NOMO-1 treated with dmso at 0.1 percent for 144 hours (cell line): ENCODE measurements around the gene MYO16.
"Not testable (repeated sequence)": the region's sequence is repeated elsewhere in the genome, so short reads cannot be mapped to it uniquely, and the experiment has no call there.

Experiments used
- DNase-seq: peaks from one replicate; lab custom pipeline; 2025; ENCODE audit not compliant: unreplicated experiment; lab: John Stamatoyannopoulos, UW

MYO16 gene

DNA sequence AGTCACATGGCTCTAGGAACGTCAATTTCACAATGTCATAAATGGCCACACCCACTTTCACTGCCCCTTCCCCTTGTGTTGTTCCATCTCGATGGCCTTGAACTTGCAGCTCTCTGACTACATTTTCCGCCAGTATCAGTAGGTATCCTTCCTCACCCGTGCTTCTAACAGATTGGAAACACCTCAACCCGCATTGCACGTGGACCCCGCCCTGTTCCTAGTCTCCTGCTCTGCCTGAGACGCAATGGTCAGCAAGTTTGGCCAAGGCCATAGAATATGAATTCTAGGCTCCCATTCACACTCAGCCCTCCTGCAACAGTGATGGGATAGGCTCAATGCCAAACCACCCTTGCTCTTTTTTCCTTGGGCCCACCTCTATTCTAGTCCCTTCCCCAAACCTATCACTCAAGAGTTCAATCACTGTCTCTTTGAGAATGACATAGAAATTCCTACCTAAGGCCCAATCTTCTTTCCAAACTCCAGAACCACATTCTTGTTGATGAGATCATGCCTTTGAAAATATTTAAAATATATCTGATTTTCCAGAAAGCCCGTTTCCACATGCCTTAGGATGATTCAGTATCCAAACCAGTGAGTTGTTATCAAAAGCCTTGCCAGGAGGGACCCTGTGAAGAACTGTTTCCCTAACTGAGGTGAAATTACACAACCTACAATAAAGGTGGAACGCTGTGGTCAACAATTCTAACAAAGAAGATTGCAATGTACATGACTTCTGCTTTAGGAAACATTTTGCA lies 334.6 kb downstream of the MYO16 start:
- no peak for DNase-seq

DNA sequence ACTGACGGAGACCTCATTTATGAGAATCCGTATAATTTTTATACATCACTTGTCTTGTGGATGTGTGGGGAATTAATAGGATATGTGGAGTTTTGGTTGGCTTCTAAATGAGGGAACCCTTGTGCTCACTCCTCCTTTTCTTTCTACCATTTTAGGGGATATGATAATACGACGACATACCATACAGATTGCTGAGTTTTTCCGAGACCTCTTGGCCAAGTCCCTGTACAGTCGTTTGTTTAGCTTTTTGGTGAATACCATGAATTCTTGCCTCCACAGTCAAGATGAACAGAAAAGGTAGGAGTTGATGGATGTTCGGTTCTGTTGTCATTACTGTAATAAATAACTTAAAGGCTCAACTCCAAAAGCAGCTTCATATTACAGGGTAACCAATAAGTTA lies 335.2 kb downstream of the MYO16 start:
- no peak for DNase-seq

DNA sequence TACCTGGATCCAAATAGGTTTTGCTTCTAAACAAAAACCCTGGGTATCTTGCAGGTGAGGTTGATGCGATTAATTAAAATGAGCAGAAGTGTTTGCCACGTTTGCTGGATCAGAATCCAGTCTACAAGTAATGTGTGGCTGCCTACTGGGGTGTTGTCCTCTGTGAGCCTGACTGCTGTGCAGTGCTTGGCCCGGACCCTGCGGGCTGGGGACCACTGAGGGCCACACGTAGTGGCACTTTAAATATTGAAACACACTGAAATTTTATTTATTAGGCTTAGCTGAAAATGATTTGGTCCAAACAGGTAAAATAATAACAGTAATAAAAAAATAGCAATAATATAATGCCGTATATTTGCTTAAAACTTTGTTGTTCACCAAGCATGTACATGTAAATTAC lies 338.0 kb downstream of the MYO16 start:
- DNase-seq, result no peak

DNA sequence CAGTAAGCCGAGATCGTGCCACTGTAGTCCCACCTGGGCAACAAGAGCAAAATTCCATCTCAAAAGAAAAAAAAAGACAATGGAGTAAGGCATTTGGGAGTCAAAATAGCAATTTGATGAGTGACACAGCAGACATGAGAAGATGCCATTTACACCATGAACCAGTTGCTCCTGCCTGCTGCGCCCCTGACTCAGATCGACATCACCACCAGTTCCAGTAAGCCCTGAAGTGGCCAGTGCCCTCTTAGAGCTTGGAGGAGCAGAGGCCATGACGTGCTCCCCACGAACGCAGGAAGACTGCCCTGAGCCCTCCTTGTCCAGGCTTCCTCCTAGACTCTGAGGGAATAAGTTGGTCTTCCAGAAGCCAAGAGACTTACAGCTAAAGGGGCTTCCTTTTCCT lies 339.2 kb downstream of the MYO16 start:
- no peak for DNase-seq

DNA sequence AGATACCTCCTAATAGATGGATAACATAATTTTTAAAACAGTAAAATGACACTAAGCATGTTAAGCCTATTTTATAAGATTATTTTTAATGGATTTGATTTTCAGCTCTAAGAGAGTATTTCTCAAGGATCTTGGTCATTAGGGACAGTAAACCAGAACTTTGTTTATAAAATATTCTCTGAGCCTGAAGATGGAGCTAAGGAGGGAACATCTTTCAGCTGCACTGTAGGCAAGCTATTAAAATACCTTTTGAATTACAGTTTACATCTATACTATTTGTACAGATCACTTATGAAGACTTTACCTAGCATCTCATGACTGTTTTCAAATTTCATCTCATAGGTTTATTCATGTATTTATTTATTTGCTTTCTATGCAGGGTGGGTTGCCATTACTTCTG lies 345.3 kb downstream of the MYO16 start:
- DNase-seq, result no peak

DNA sequence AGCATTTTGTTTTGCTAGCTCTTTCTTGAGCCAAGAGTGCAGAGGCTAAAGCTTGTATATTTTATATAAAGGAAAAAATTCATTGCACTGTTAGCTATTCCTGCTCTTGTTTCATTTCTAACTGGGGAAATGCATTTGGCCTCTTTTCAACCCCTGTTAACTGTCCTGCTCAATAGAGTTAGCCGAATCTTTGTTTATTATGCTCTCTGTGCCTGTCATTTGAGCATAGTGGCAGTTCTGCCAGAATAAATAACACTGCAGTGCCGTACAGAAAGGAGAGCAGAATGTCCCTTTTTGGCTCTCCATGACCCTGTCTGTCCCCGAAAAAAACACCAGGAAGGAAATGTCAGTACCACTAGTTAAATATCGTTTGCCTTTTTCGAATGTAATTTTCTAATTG lies 350.8 kb downstream of the MYO16 start:
- DNase-seq, result no peak

DNA sequence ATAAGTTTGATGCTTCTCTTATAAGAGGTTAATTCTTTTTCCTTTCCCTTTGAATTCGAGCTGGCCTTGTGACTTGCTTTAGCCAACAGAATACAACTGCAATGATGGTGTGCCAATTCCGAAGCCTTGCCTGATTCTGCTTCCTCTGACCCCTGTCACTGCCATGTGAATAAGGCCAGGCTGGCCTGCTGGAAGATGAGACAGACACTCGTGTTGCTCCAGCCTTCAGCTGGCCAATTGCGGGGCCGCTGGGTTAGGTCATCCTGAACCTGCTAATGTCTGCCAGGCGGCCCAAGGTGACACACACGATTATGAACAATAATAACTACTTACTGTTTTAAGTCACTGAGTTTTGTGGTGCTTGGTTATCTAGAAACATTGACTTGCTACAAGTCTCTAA lies 352.0 kb downstream of the MYO16 start:
- DNase-seq, result no peak

DNA sequence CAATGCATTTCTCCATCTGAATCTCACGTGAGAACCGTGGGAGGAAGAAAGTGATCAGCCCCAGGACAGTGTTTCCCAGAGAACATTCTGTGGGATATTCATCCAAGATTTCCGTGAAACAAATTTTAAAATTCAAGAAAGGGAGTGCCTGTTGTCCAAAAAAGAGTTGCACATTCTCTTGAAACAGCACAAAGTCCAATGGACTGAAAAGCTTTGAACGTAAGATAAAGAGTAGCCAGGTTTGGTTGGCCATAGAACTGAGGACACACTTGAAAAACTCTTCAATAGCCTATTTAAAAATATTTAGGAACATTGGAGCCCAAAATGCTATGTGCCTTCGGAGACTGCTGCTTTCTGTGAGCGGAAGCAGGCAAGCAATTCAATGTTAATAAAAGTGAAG lies 353.9 kb downstream of the MYO16 start:
- DNase-seq, result no peak

DNA sequence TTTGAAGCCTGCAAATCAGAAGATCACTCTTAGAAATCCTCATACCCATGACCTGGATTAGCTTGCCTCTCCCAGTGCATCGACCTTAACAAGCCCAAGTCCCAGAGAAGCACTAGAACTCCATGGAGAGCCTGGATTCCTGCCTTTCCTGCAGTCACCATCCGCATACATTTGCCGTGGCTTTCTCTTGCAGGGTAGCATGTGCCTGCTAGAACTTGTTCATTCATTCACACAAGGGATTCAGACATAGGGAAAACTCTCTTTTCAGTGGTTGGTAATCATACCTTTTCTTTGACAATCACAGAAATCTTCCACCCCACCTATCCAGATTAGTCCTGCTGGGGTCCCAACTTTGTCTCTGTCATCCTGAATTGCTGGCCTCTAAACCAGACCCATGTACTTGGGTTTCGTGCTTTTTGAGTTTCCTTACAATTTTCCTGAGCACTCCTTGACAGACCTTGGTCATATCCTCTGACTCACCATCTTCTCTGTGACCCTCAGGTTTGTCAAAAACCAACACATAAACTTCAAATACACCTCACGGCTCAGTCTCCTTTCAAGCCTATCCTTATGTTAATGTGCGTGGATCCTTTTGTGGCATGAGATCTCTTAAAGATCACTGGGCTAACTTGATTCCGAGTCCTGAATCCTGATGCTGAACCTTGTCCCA lies 355.0 kb downstream of the MYO16 start:
- no peak for DNase-seq

DNA sequence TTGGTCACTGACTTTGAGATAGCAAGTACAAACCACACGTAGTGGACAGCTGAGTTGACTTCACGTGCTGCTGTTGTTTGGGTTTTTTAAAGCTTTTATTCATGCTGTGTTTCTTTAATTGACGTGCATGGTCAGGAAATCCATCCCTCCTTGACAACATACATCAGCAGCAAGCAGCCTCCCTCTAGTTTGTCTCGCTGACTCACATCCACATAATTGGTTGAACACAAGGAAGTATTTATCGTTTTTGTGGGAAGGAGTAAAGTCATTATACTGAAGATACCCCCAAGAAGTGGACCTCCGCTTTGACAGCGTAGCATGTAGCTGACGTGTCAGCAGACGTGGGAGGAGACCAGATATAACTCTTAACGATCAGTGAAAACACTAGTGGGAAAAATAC lies 355.8 kb downstream of the MYO16 start:
- no peak for DNase-seq

DNA sequence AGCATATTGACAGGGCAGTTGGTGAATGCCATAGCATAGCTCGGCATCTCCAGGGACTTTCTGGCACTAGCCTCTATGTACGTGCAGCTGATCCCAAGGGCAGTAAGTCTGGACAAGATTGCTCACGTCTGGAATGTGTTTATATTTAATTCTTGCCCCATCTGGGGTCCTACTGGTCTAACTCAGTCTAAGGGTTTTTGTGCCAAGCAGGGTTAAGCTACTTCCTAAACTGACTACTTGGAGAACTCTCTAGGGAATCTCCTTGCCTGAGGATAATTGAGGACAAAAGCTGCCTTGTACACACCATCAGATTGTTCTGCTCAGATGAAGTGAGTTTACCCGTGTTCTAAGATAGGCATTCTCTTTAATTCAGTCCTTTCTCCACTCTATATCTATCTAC lies 358.1 kb downstream of the MYO16 start:
- DNase-seq, result no peak

DNA sequence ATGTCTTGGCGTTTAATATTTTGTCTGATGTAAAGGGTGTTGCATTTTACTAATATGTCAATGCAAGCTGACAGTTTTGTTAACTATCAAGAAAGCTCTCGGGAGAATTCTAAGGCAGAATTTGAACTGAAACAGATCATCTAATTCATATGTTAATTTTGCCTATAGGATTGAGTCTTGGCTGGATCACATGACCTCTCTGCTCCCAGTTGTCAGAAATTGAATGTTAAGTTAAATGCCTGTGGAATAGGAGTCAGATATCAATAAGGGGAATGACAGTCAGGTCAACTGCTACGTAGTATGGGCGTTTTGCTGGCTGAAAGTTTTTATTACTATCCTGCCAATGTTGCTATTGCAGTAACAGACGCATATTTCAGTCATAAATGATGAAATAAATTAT lies 358.5 kb downstream of the MYO16 start:
- DNase-seq, result no peak

DNA sequence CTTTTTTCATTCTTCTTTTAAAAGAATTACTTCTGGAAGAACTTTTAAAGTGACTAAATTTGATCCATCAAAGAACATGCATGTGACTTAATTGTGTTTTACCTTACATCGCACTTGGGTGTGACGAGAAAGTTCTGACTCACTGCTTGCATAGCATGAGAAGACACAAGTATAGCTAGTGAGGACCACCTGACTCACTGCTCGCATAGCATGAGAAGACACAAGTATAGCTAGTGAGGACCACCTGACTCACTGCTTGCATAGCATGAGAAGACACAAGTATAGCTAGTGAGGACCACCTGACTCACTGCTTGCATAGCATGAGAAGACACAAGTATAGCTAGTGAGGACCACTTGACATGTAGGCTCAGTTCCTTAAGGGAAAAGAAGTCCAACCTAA lies 362.0 kb downstream of the MYO16 start:
- DNase-seq, result not testable (repeated sequence)

DNA sequence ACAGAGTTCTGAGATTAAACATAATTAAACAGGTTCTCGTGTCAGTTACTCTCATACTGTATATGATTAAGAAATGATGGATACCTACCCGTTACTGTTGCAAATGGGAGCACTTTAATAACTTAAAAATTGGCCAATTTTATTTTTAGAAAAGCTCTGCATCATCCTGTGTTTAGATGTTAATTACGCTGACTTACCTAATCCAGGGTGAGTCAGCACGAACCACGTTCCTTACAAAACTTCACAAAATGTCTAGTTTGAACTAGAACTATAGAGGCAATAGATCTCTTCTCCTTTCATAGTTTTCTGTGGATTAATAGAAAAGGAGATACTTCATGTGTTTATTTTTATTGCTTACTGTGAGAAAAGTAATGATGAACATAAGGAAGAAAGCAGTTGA lies 363.9 kb downstream of the MYO16 start:
- peak; percentile 42 for DNase-seq

DNA sequence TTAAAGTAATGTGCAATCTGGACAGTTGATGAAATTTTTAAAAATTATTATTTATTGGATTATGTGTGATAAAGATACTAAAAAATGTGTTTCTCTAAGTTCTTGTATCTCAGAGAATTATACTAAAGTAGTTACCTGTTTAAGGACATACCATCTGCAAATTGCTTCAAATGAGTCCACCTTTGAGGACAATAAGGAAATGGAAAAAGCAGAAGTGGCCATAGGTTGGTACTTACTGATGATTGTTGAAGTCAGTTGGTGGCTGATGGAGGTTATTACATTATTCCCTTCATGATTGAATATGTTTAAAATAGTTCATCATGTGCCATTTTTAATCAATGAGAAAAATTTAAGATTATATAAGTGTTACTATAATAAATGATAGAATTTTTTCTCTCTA lies 367.0 kb downstream of the MYO16 start:
- DNase-seq, result peak; percentile 13

DNA sequence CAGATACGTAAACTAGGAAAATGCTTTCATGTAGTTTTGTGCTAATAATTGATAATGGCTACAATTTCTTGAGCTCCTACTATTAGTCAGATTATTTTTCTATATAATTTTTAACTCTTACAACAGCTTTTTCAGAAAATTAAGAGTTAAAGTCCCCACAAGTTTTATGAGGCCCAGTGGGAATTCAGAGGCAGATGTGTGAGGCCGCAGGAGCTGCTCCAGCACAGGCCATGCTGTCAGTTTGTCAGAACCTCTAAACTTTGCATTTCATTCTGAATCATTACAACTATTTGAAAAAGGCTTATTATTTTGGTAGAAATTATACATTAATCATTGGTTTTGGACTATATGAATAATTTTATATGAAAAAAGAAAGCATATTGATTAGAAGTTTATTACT lies 370.8 kb downstream of the MYO16 start:
- no peak for DNase-seq

DNA sequence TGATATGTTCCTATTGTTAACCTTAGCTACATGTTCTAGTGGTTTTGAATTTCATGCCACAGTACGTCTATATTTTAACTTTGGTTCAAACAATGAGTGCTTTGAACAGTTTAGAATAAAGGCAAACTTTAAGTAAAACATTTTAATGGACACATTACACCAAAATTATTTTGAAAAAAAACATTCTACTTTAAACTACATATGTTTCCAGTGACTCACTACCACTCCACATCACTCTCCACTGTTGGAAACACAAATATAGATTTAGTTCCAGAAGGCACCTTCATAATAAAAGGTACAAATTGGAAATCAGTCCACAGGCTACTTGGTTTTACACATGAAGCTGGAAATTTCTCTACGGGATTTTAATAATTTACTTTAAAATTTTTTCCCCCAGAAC lies 373.5 kb downstream of the MYO16 start:
- no peak for DNase-seq

DNA sequence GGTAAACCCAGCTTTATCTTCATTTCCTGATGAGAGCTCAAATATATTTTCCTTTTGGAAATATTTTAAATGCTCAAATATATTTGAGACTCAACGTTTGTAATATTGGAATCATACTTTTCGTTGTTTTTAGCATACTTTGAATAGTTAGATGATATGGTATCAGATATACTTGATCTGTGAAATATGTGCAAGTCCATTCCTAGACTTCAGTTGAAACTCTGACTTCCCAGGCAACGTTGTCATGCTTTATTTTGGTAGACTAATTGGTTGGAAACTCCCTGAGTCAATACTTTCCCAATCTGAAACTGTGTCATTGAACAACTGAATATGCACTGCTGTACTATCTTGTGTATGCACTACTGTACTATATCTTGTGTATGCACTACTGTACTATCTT lies 378.5 kb downstream of the MYO16 start:
- DNase-seq, result no peak

DNA sequence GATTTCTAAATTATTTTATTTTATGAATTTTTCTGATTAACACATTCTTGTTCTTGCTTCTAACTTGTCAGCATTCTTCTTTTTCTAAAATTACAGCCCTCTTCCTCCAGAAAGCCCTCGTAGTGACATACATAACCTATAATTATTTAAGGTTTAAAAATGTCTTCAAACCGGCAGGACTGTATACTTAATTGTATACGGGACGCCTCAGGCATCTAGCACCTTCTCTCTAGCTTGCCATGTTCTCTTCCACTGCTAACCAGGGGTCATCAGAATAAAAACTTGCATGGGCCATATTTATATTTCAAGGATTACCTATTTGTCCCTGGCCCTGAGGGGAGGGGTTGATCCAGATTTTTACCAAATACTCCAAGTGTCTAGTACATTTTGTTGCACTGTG lies 380.3 kb downstream of the MYO16 start:
- no peak for DNase-seq

DNA sequence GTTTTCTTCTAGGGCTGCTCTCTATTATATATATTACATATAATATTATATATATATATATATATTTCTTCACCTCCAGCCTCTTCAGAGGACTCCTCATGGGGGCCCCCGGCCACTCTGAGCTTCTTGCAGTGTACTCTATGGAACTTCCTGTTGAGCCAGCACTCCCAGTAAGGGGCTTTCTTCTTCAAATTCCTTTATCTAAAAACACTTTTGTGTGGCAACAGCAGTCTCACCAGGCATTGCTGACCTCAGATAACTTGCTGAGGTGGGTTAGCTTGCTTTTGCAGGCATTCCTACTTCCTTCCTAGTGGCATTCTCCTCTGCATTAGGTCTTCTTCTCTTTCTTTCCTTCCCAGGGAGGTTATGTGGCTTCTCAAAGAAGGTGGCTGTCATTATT lies 381.5 kb downstream of the MYO16 start:
- DNase-seq, result peak; percentile 38

DNA sequence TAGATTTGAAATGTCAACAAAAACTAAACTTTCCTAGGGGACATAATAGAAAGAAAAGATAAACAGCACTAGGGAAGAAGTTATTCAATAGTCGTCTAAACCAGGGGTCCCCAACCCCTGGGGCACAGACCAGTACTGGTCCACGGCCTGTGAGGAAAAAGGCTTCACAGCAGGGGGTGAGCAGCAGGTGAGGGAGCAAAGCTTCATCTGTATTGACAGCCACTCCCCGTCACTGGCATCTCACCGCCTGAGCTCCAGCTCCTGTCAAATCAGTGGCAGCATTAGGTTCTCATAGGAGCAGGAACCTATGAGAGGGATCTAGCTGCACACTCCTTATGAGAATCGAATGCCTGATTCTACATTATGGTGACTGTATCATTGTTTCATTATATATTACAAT lies 382.7 kb downstream of the MYO16 start:
- no peak for DNase-seq

DNA sequence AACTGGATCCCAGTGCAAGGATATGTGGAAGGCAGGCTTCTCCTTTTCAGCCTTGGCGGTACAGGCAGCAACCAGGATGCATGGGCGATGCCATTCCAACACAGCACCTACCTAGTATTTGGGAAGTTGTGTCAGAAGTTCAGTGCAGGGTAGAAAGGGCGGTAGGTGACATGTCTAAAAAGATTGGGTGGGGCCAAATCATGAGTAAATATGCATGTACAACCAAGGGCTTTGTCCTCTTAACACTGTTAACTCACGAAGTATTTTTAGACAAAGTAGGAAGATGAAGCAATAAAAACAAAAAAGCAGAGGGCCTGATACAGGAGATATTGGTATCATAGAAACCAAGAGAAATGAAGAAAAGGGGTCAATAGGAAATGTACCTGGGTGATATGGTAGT lies 392.1 kb downstream of the MYO16 start:
- DNase-seq, result no peak

DNA sequence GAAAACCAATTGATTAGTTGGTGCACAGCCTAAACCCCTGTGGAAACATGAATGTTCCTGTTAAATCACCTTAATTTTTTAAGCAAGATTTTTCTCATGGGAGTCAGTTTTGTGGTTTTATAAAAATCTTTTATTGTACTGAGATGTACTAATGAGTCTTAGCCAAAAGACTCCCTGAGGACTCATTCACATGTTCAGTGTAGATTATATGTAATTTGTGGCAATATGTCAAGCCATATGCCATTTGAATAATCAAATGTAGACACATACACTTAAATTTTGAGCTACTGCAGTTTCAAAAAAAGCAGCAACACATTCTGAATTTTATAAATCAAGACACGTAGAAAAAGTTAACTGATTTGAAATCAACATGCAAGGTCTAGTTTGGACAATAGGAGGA lies 395.2 kb downstream of the MYO16 start:
- DNase-seq, result no peak
